HepG2 (cell line): ENCODE results near the gene TNP2. TPM values are rescaled to one million over a fixed set of nuclear protein-coding genes. Genes with fewer than 3 reads are reported as not detected.

Experiments
- ATAC-seq: fragments of 200-7000 bp; cut with Tn5 transposase; 3 replicates; pipeline ENCODE4 v1.9.1; 2020; ENCODE audit warnings: mild to moderate bottlenecking, moderate library complexity
- BruUV-seq: library from RNA; stranded (reverse); fragments of 400-500 nt; replicated peaks from 2 replicates; lab custom pipeline; 2021; lab: Mats Ljungman, UMichigan
- CTCF ChIA-PET: fragments of 300-600 bp; formaldehyde crosslinking; extraction: SDS; loops from one replicate; lab custom pipeline; 2021; ENCODE audit warnings: low total read pairs, inconsistent platforms, low intra/inter-chr PET ratio; lab: Yijun Ruan, JAX
- POLR2A ChIA-PET: fragments of 350-600 bp; sonication (Branson Sonifier 250); formaldehyde crosslinking; loops from one replicate; lab custom pipeline; 2020; ENCODE audit warnings: antibody characterized with exemption, inconsistent platforms; lab: Yijun Ruan, JAX
- DNase-seq: peaks from one replicate; pipeline ENCODE4 v3.0.0-alpha.2; 2015; ENCODE audit warnings: low spot score
- FAIRE-seq: peaks from 3 replicates; lab custom pipeline; 2011; peaks lifted over from hg19 to GRCh38; lab: Jason Lieb, UNC
- H2AFZ ChIP-seq: one replicate; pipeline ENCODE4 v1.6.1; 2011; ENCODE audit warnings: low read length, inconsistent platforms
- H3K27ac ChIP-seq: fragments of 300-600 bp; 3 replicates; pipeline ENCODE4 v1.8.0; 2011; ENCODE audit warnings: mixed run types, mild to moderate bottlenecking, mixed read lengths, low read length, inconsistent platforms; ENCODE audit not compliant: insufficient read depth; ENCODE audit errors: extremely low read length
- H3K27me3 ChIP-seq, 2 experiments: fragments of 200-600 bp in 1 of 2; 2 replicates in 1 of 2; 3 replicates in 1 of 2; pipeline versions ENCODE4 v1.6.0 to v1.8.0; 2011; ENCODE audit warnings: low read length in 2 of 2, mild to moderate bottlenecking in 2 of 2, moderate library complexity in 2 of 2, inconsistent platforms in 1 of 2; ENCODE audit not compliant: insufficient read depth in 2 of 2, control insufficient read depth in 1 of 2
- H3K36me3 ChIP-seq, 2 experiments: fragments of 200-600 bp in 1 of 2; replicated peaks in 1 of 2; 2 replicates in 1 of 2; 3 replicates in 1 of 2; pipeline versions ENCODE4 v1.5.1 to v1.8.0; 2011; ENCODE audit warnings: low read length in 2 of 2, inconsistent platforms in 1 of 2; ENCODE audit not compliant: insufficient read depth in 2 of 2, control insufficient read depth in 1 of 2
- H3K4me1 ChIP-seq: 2 replicates; pipeline ENCODE4 v1.5.1; 2012; ENCODE audit warnings: low read length, inconsistent platforms; ENCODE audit not compliant: insufficient read depth
- H3K4me2 ChIP-seq: 2 replicates; pipeline ENCODE4 v1.6.0; 2011; ENCODE audit warnings: low read depth, low read length, inconsistent platforms
- H3K4me3 ChIP-seq, 3 experiments: fragments of 200-600 bp in 1 of 3; sonication (generic), shearing (Covaris generic) in 1 of 3; replicated peaks in 1 of 3; 2 replicates each; pipeline ENCODE4 v1.5.1; 2011 to 2016; ENCODE audit warnings: low read length in 3 of 3, inconsistent platforms in 2 of 3, low read depth in 2 of 3, mild to moderate bottlenecking in 2 of 3, control low read depth in 1 of 3, mixed read lengths in 1 of 3; ENCODE audit not compliant: insufficient read depth in 1 of 3
- H3K79me2 ChIP-seq: one replicate; pipeline ENCODE4 v1.6.1; 2011; ENCODE audit warnings: low read length, inconsistent platforms; ENCODE audit not compliant: insufficient read depth
- H3K9ac ChIP-seq: 2 replicates; pipeline ENCODE4 v1.6.0; 2011; ENCODE audit warnings: mild to moderate bottlenecking, low read depth, low read length, inconsistent platforms; ENCODE audit not compliant: insufficient read depth
- H3K9me3 ChIP-seq: 2 replicates; pipeline ENCODE4 v1.5.1; 2012; ENCODE audit warnings: mild to moderate bottlenecking, low read length
- H4K20me1 ChIP-seq: 2 replicates; pipeline ENCODE4 v1.6.0; 2011; ENCODE audit warnings: inconsistent platforms, mild to moderate bottlenecking, low read length, moderate library complexity; ENCODE audit not compliant: insufficient read depth
- ATAD3A ChIP-seq: sonication (generic); formaldehyde crosslinking; IDR thresholded peaks from 2 replicates; pipeline ENCODE4 v1.4.0; 2020; ENCODE audit warnings: missing genetic modification reagents
- GABPA ChIP-seq, 2 experiments: IDR thresholded peaks; 2 replicates each; pipeline ENCODE4 v1.6.1; 2011 to 2016; ENCODE audit warnings: low read depth in 2 of 2, low read length in 1 of 2, missing biosample characterization in 1 of 2, missing genetic modification characterization in 1 of 2
- MBNL3 ChIP-seq: fragments of 250-450 bp; sonication (Bioruptor Pico); conservative IDR thresholded peaks from 2 replicates; pipeline ENCODE4 v1.8.0; 2022; ENCODE audit warnings: mild to moderate bottlenecking, inconsistent platforms
- PHF20 ChIP-seq: sonication (generic); formaldehyde crosslinking; IDR thresholded peaks from 2 replicates; pipeline ENCODE4 v1.5.0; 2020; ENCODE audit warnings: mild to moderate bottlenecking, missing genetic modification reagents
- RAD21 ChIP-seq: fragments of 450-650 bp; formaldehyde crosslinking; IDR thresholded peaks from 2 replicates; pipeline ENCODE4 v1.5.0; 2020; ENCODE audit warnings: mild to moderate bottlenecking
- ZNF232 ChIP-seq: sonication (generic); formaldehyde crosslinking; IDR thresholded peaks from 2 replicates; pipeline ENCODE4 v1.4.0; 2020; ENCODE audit warnings: missing genetic modification reagents, borderline replicate concordance
- ZNF263 ChIP-seq: sonication (generic); formaldehyde crosslinking; IDR thresholded peaks from 2 replicates; pipeline ENCODE4 v1.4.0; 2020; ENCODE audit warnings: missing genetic modification reagents
- ZNF660 ChIP-seq: sonication (generic); formaldehyde crosslinking; IDR thresholded peaks from 2 replicates; pipeline ENCODE4 v1.5.1; 2020; ENCODE audit warnings: mild to moderate bottlenecking, low read depth, missing genetic modification reagents, borderline replicate concordance
- WGBS: methylation state at CpG from one replicate; pipeline ENCODE4 v1.1.6; 2017; ENCODE audit warnings: low lambda C conversion rate; 5-methylcytosine and 5-hydroxymethylcytosine counted together
- in situ Hi-C: cut with HindIII; loops from 2 replicates; pipeline ENCODE4 v1.10.0; 2017; ENCODE audit warnings: low pct_unique_long_range_greater_than_20kb; ENCODE audit not compliant: extremely low pct_ligation_motif_present
- intact Hi-C: fragments of 100-400 bp; cut with micrococcal nuclease; formaldehyde crosslinking; loops from one replicate; pipeline ENCODE4 v1.10.0; 2022; ENCODE audit not compliant: unreplicated experiment
- polyA plus RNA-seq, 8 experiments: library from polyadenylated mRNA; depleted of rRNA in 3 of 8; stranded (reverse) in 7 of 8; unstranded in 1 of 8; fragments of >200 nt; fragmentation: Illumina TruSeq in 4 of 8; extraction: Trizol in 4 of 8; gene quantifications; 2 replicates each; pipeline versions ENCODE4 v1.2.1 to v1.2.3, GENCODE V29; 2011 to 2016; ENCODE audit warnings: low read depth in 4 of 8, missing spikeins in 1 of 8, mixed read lengths in 1 of 8; ENCODE audit not compliant: insufficient read depth in 1 of 8
- total RNA-seq, 5 experiments: library from RNA; depleted of rRNA; stranded (reverse); fragments of >200 nt; fragmentation: Illumina TruSeq; extraction: Trizol; gene quantifications; 2 replicates each; pipeline ENCODE4 v1.2.3, GENCODE V29; 2016; ENCODE audit warnings: low read depth in 1 of 5
- TF ChIP-seq, protein P1 (sequence below): sonication (generic); formaldehyde crosslinking; conservative IDR thresholded peaks from 2 replicates; pipeline ENCODE4 v1.4.0; 2020; ENCODE audit warnings: missing genetic modification reagents
- TF ChIP-seq, protein P2 (sequence below): sonication (generic); formaldehyde crosslinking; IDR thresholded peaks from 2 replicates; pipeline ENCODE4 v1.5.1; 2020; ENCODE audit warnings: missing genetic modification reagents, mild to moderate bottlenecking, borderline replicate concordance
- TF ChIP-seq, protein P3 (sequence below): sonication (generic); formaldehyde crosslinking; IDR thresholded peaks from 2 replicates; pipeline ENCODE4 v1.9.0; 2021; ENCODE audit warnings: missing genetic modification reagents, mild to moderate bottlenecking, borderline replicate concordance
- TF ChIP-seq, protein P4 (sequence below): sonication (generic); formaldehyde crosslinking; conservative IDR thresholded peaks from 2 replicates; pipeline ENCODE4 v1.8.0; 2022; ENCODE audit warnings: mild to moderate bottlenecking, moderate library complexity, missing genetic modification reagents
- TF ChIP-seq, protein P5 (sequence below): sonication (generic); formaldehyde crosslinking; IDR thresholded peaks from 2 replicates; pipeline ENCODE4 v1.4.0; 2020; ENCODE audit warnings: missing genetic modification reagents, borderline replicate concordance

The TNP2 gene
- total and polyA plus RNA-seq, 2 of the 13 experiments (the other 11 are each of a cell fraction or from before 2014, with no cell fraction given) = not detected

DNA sequence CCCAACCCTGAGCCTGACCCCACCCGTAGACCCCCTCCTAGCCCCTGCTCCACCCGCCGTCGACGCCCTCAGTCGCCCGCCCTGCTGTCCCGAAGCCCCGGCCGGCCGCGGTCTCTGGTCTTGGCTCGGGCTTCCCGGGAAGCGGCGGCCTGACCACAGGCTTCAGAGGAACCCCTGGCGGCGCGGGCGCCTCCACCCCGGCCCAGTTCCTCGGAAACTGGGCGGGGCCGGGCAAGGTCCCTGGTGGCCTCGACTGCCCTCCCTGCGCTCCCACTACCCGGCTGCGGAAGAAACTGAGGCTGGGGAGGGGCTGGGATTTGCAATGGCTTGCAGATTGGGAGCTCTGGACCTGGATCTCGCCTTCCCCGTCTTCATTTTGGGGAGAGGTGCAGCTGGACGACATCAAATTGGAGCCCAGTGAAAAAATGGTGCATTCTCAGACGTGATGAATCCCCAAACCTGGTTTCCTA is 12.4 kb downstream of the TNP2 start:
- H2AFZ ChIP-seq = no peak overlapping the region
- peak overlapping the region; percentile 93 for H3K27ac ChIP-seq
- H3K4me3 ChIP-seq = peak overlapping the region; percentile 87 to 98 (median 95)
- peak overlapping the region; percentile 99 for H3K4me2 ChIP-seq
- ATAC-seq (peak; percentile 40), DNase-seq (no peak), FAIRE-seq (no peak)
- intact Hi-C loops = loop anchor here (1.0 to 5.0 kb wide), 5 partner anchors 22 to 116 kb away; no protein-coding TSS in a partner anchor
- no peaks in the 10 kb centered on the region for H3K9me3 ChIP-seq
- H3K27me3 ChIP-seq = no peaks in the 10 kb centered on the region; a peak in 2 of 5 replicates
- H3K36me3 ChIP-seq = peaks cover 2 to 8% of the 10 kb centered on the region in 2 experiments; a peak in 4 of 5 replicates
- H3K4me1 ChIP-seq = peaks cover 81% of the 10 kb centered on the region
- ChIA-PET POLR2A (interaction anchor here (0.6 to 9.0 kb wide), 75 partner anchors 8 to 513 kb away, joined by 3 to 351 read pairs (median 7); partner anchors contain the start of genes CLEC16A, DEXI, NUBP1 and PRM1), CTCF (interaction anchor here (1.0 to 5.2 kb wide), 4 partner anchors 99 to 292 kb away, joined by 4 to 38 read pairs (median 25); no protein-coding TSS in a partner anchor)
- peaks cover 42% of the 10 kb centered on the region for H4K20me1 ChIP-seq
- no TSS peak for BruUV-seq
- peak overlapping the region; percentile 92 for H3K9ac ChIP-seq
- in situ Hi-C loops = loop anchor here (5.0 kb wide), 2 partner anchors 91 to 289 kb away; partner anchors contain the start of gene RMI2
- H3K79me2 ChIP-seq = peaks cover 28% of the 10 kb centered on the region
- 0% methylated on average over 27 of the region's 32 CpGs for WGBS
- no peak; the same call in 1 of the 2 replicates for TF ChIP-seq ZNF263
- no peak for TF ChIP-seq ZNF660
- no peak for TF ChIP-seq RAD21 (CRISPR knock-in tag)
- TF ChIP-seq MBNL3 (CRISPR knock-in tag) = no peak
- no peak for TF ChIP-seq GABPA (IDR thresholded peaks at IDR 0.05; ENCODE audit: low read depth, low read length)
- no peak for TF ChIP-seq GABPA (CRISPR knock-in tag; IDR thresholded peaks at IDR 0.05; ENCODE audit: low read depth)
- TF ChIP-seq ZNF232 (CRISPR knock-in tag) = no peak
- no peak for TF ChIP-seq ATAD3A
- no peak for TF ChIP-seq PHF20 (CRISPR knock-in tag)
- TF ChIP-seq, protein P1, sequence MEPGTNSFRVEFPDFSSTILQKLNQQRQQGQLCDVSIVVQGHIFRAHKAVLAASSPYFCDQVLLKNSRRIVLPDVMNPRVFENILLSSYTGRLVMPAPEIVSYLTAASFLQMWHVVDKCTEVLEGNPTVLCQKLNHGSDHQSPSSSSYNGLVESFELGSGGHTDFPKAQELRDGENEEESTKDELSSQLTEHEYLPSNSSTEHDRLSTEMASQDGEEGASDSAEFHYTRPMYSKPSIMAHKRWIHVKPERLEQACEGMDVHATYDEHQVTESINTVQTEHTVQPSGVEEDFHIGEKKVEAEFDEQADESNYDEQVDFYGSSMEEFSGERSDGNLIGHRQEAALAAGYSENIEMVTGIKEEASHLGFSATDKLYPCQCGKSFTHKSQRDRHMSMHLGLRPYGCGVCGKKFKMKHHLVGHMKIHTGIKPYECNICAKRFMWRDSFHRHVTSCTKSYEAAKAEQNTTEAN (CRISPR knock-in tag) = no peak
- TF ChIP-seq, protein P2, sequence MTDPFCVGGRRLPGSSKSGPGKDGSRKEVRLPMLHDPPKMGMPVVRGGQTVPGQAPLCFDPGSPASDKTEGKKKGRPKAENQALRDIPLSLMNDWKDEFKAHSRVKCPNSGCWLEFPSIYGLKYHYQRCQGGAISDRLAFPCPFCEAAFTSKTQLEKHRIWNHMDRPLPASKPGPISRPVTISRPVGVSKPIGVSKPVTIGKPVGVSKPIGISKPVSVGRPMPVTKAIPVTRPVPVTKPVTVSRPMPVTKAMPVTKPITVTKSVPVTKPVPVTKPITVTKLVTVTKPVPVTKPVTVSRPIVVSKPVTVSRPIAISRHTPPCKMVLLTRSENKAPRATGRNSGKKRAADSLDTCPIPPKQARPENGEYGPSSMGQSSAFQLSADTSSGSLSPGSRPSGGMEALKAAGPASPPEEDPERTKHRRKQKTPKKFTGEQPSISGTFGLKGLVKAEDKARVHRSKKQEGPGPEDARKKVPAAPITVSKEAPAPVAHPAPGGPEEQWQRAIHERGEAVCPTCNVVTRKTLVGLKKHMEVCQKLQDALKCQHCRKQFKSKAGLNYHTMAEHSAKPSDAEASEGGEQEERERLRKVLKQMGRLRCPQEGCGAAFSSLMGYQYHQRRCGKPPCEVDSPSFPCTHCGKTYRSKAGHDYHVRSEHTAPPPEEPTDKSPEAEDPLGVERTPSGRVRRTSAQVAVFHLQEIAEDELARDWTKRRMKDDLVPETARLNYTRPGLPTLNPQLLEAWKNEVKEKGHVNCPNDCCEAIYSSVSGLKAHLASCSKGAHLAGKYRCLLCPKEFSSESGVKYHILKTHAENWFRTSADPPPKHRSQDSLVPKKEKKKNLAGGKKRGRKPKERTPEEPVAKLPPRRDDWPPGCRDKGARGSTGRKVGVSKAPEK = no peak
- TF ChIP-seq, protein P3, sequence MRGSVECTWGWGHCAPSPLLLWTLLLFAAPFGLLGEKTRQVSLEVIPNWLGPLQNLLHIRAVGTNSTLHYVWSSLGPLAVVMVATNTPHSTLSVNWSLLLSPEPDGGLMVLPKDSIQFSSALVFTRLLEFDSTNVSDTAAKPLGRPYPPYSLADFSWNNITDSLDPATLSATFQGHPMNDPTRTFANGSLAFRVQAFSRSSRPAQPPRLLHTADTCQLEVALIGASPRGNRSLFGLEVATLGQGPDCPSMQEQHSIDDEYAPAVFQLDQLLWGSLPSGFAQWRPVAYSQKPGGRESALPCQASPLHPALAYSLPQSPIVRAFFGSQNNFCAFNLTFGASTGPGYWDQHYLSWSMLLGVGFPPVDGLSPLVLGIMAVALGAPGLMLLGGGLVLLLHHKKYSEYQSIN = no peak
- TF ChIP-seq, protein P4, sequence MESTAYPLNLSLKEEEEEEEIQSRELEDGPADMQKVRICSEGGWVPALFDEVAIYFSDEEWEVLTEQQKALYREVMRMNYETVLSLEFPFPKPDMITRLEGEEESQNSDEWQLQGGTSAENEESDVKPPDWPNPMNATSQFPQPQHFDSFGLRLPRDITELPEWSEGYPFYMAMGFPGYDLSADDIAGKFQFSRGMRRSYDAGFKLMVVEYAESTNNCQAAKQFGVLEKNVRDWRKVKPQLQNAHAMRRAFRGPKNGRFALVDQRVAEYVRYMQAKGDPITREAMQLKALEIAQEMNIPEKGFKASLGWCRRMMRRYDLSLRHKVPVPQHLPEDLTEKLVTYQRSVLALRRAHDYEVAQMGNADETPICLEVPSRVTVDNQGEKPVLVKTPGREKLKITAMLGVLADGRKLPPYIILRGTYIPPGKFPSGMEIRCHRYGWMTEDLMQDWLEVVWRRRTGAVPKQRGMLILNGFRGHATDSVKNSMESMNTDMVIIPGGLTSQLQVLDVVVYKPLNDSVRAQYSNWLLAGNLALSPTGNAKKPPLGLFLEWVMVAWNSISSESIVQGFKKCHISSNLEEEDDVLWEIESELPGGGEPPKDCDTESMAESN (CRISPR knock-in tag) = 0 out of 2 replicates have a peak, but pooled peaks have one; percentile 19
- TF ChIP-seq, protein P5, sequence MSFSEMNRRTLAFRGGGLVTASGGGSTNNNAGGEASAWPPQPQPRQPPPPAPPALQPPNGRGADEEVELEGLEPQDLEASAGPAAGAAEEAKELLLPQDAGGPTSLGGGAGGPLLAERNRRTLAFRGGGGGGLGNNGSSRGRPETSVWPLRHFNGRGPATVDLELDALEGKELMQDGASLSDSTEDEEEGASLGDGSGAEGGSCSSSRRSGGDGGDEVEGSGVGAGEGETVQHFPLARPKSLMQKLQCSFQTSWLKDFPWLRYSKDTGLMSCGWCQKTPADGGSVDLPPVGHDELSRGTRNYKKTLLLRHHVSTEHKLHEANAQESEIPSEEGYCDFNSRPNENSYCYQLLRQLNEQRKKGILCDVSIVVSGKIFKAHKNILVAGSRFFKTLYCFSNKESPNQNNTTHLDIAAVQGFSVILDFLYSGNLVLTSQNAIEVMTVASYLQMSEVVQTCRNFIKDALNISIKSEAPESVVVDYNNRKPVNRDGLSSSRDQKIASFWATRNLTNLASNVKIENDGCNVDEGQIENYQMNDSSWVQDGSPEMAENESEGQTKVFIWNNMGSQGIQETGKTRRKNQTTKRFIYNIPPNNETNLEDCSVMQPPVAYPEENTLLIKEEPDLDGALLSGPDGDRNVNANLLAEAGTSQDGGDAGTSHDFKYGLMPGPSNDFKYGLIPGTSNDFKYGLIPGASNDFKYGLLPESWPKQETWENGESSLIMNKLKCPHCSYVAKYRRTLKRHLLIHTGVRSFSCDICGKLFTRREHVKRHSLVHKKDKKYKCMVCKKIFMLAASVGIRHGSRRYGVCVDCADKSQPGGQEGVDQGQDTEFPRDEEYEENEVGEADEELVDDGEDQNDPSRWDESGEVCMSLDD (CRISPR knock-in tag) = no peak
